PC-3 (cell line): ENCODE data around the gene ADGRG6.

Source experiments
- EZH2 ChIP-seq: fragments of 300-600 bp; sonication (generic); IDR thresholded peaks from one replicate; pipeline ENCODE4 v1.6.1; 2017; ENCODE audit warnings: antibody characterized with exemption, mild to moderate bottlenecking, low read length; ENCODE audit not compliant: unreplicated experiment
- TF ChIP-seq, protein P1 (sequence below): fragments of 300-600 bp; sonication (generic); conservative IDR thresholded peaks from 2 replicates; pipeline ENCODE4 v1.5.1; 2017; ENCODE audit warnings: antibody characterized with exemption, low read depth, mild to moderate bottlenecking, low read length

DNA sequence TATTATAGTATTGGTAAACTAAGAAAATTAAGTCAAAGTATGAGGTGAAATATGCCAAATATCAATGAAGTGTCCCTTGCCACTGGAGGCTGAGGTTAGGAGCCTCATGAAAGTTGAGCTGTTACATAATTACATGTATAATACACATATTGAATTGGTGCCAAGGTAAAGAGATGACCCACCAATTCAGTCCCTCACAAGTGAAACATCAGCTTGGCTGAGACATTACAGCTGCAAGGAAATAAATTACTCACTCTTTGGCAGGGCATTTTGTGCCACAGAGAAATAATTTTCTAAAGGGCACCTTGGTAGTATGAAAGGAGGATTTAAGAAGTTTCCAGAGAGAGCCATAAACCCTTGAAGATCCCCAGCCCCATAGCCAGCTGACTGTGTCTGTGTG is 127.4 kb downstream of the ADGRG6 start:
- TF ChIP-seq, protein P1, sequence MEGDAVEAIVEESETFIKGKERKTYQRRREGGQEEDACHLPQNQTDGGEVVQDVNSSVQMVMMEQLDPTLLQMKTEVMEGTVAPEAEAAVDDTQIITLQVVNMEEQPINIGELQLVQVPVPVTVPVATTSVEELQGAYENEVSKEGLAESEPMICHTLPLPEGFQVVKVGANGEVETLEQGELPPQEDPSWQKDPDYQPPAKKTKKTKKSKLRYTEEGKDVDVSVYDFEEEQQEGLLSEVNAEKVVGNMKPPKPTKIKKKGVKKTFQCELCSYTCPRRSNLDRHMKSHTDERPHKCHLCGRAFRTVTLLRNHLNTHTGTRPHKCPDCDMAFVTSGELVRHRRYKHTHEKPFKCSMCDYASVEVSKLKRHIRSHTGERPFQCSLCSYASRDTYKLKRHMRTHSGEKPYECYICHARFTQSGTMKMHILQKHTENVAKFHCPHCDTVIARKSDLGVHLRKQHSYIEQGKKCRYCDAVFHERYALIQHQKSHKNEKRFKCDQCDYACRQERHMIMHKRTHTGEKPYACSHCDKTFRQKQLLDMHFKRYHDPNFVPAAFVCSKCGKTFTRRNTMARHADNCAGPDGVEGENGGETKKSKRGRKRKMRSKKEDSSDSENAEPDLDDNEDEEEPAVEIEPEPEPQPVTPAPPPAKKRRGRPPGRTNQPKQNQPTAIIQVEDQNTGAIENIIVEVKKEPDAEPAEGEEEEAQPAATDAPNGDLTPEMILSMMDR: no peak
- no peak for TF ChIP-seq EZH2
